Transverse colon (tissue), 4 donors: ENCODE results near the gene LILRB4. TPM values are rescaled to one million over a fixed set of nuclear protein-coding genes. Genes with fewer than 3 reads are reported as not detected.
"Not testable (repeated sequence)": the region's sequence is repeated elsewhere in the genome, so short reads cannot be mapped to it uniquely, and the experiment has no call there.

ENCODE experiments used
- DNase-seq: peaks from one replicate; pipeline ENCODE4 v3.0.0-alpha.2; 2019
- H3K27ac ChIP-seq, 4 donors: fragments of 200-600 bp; sonication (generic); 2 replicates each; pipeline ENCODE4 v1.5.1; 2016 to 2018; ENCODE audit warnings: inconsistent platforms in 4 of 4
- H3K27me3 ChIP-seq: fragments of 200-600 bp; sonication (generic); 2 replicates; pipeline ENCODE4 v1.5.1; 2017; ENCODE audit warnings: inconsistent platforms
- H3K36me3 ChIP-seq, 4 donors: fragments of 200-600 bp; sonication (generic); 2 replicates each; pipeline ENCODE4 v1.5.1; 2017 to 2019; ENCODE audit warnings: inconsistent platforms in 4 of 4
- H3K4me1 ChIP-seq, 4 donors: fragments of 200-600 bp; sonication (generic); 2 replicates each; pipeline ENCODE4 v1.5.1; 2017 to 2020; ENCODE audit warnings: inconsistent platforms in 4 of 4
- H3K4me3 ChIP-seq, 4 donors: fragments of 200-600 bp; sonication (generic); 1 replicate in 1 of 4; 2 replicates in 3 of 4; pipeline versions ENCODE4 v1.5.1 to v1.6.1; 2017 to 2019; ENCODE audit warnings: inconsistent platforms in 4 of 4
- H3K9me3 ChIP-seq, 2 donors: fragments of 200-600 bp; sonication (generic); 2 replicates each; pipeline ENCODE4 v1.5.1; 2017 to 2019; ENCODE audit warnings: inconsistent platforms in 2 of 2
- CTCF ChIP-seq, 5 experiments: fragments of 200-600 bp in 3 of 5; fragments of 450-650 bp in 2 of 5; sonication (generic) in 3 of 5; IDR thresholded peaks; 1 replicate in 2 of 5; 2 replicates in 3 of 5; pipeline ENCODE4 v1.5.1; 2016 to 2017; ENCODE audit warnings: antibody characterized with exemption in 5 of 5, inconsistent platforms in 3 of 5, mild to moderate bottlenecking in 2 of 5, moderate library complexity in 1 of 5
- EP300 ChIP-seq: sonication (generic); formaldehyde crosslinking; IDR thresholded peaks from one replicate; pipeline ENCODE4 v1.6.1; 2017; ENCODE audit warnings: antibody characterized with exemption, low read depth
- POLR2A ChIP-seq: fragments of 450-650 bp; IDR thresholded peaks from one replicate; pipeline ENCODE4 v1.6.1; 2016; ENCODE audit warnings: antibody characterized with exemption, mild to moderate bottlenecking, moderate library complexity
- POLR2AphosphoS5 ChIP-seq, 3 donors: sonication (generic); formaldehyde crosslinking; IDR thresholded peaks; one replicate each; pipeline ENCODE4 v1.6.1; 2016; ENCODE audit warnings: antibody characterized with exemption in 3 of 3
- WGBS, 2 donors: methylation state at CpG; one replicate each; pipeline ENCODE4 v1.1.5; 2018; ENCODE audit warnings: low coverage in 1 of 2; 5-methylcytosine and 5-hydroxymethylcytosine counted together
- in situ Hi-C, 4 donors: fragments of 200-750 bp; cut with MboI; loops; one replicate each; pipeline versions ENCODE4 v1.15.0 to v1.15.1; 2017; ENCODE audit warnings: low sequenced_read_pairs in 3 of 4, low pct_ligation_motif_present in 1 of 4, low pct_unique_long_range_greater_than_20kb in 1 of 4
- intact Hi-C: fragments of 100-400 bp; cut with DNase I; formaldehyde crosslinking; loops from one replicate; pipeline ENCODE4 v1.15.1; 2023; ENCODE audit warnings: low total_unique reads
- total RNA-seq, 4 donors: library from RNA; depleted of rRNA; stranded (reverse); fragments of >200 nt; gene quantifications; one replicate each; pipeline ENCODE4 v1.1.0, GENCODE V29; 2016

Gene LILRB4
- total RNA-seq, 4 donors from 2014 or later, result 1.8 to 47.1 (median 4.0) TPM; not detected in 1

GRCh38 chr19:54620464-54620863 lies 42.3 kb upstream of the LILRB4 start:
- no peak for DNase-seq
- in situ Hi-C loops, result no loop called here
- Histone ChIP-seq H3K36me3 (no peaks in the 10 kb centered on the region), H3K4me1 (no peaks in the 10 kb centered on the region), H3K9me3 (no peaks in the 10 kb centered on the region), H3K27ac (no peak overlapping the region), H3K27me3 (no peaks in the 10 kb centered on the region), H3K4me3 (no peak overlapping the region)
- TF ChIP-seq EP300 (no peak), POLR2AphosphoS5 (IDR thresholded peaks at IDR 0.05) (no peak), CTCF (IDR thresholded peaks at IDR 0.05) (no peak), POLR2A (no peak)
- intact Hi-C loops, result no loop called here
- 38 to 55% methylated on average over 4 of the region's 4 CpGs for WGBS, 2 donors

GRCh38 chr19:54622431-54622830 lies 40.4 kb upstream of the LILRB4 start:
- Histone ChIP-seq H3K9me3 (no peaks in the 10 kb centered on the region), H3K4me1 (no peaks in the 10 kb centered on the region), H3K36me3 (no peaks in the 10 kb centered on the region), H3K27me3 (no peaks in the 10 kb centered on the region), H3K27ac (no peak overlapping the region), H3K4me3 (no peak overlapping the region)
- TF ChIP-seq CTCF (IDR thresholded peaks at IDR 0.05) (no peak), POLR2A (no peak), POLR2AphosphoS5 (IDR thresholded peaks at IDR 0.05) (no peak), EP300 (no peak)
- intact Hi-C loops (no loop called here), in situ Hi-C loops (no loop called here)
- WGBS, 2 donors, result 60% methylated on average over 4 of the region's 4 CpGs
- DNase-seq, result no peak

- H3K4me1 ChIP-seq, intact Hi-C loops, H3K9me3 ChIP-seq, H3K36me3 ChIP-seq, H3K27me3 ChIP-seq, DNase-seq, H3K4me3 ChIP-seq, in situ Hi-C loops: not testable (repeated sequence)
- H3K27ac ChIP-seq, result peak overlapping the region in 1 of 4 donors; percentile 55
- whole genome bisulfite sequencing, 2 donors, result 67% methylated on average over 6 of the region's 10 CpGs; no CpG with 5 or more reads in 1 of the 2 donors
These were observed 38.6 kb upstream of the LILRB4 start for GRCh38 chr19:54624234-54624633.

GRCh38 chr19:54624934-54625730 lies 37.7 kb upstream of the LILRB4 start:
- H3K4me3 ChIP-seq, intact Hi-C loops, H3K9me3 ChIP-seq, in situ Hi-C loops, H3K36me3 ChIP-seq, H3K27me3 ChIP-seq, H3K4me1 ChIP-seq: not testable (repeated sequence)
- peak overlapping the region in 1 of 4 donors; percentile 55 for H3K27ac ChIP-seq
- WGBS, 2 donors, result 70 to 83% methylated on average over 6 to 9 of the region's 15 CpGs
- peak; percentile 40 for DNase-seq

GRCh38 chr19:54626757-54627156 lies 36.0 kb upstream of the LILRB4 start:
- H3K9me3 ChIP-seq, result no peaks in the 10 kb centered on the region
- H3K27me3 ChIP-seq, result no peaks in the 10 kb centered on the region
- no peaks in the 10 kb centered on the region for H3K4me1 ChIP-seq
- intact Hi-C loops (no loop called here), in situ Hi-C loops (no loop called here)
- TF ChIP-seq POLR2A (no peak), EP300 (no peak), CTCF (IDR thresholded peaks at IDR 0.05) (no peak), POLR2AphosphoS5 (IDR thresholded peaks at IDR 0.05) (no peak)
- H3K36me3 ChIP-seq, result no peaks in the 10 kb centered on the region
- no peak overlapping the region for H3K27ac ChIP-seq
- 73 to 100% methylated on average over 1 to 8 of the region's 8 CpGs for WGBS, 2 donors
- no peak overlapping the region for H3K4me3 ChIP-seq
- no peak for DNase-seq

GRCh38 chr19:54627912-54628311 lies 34.9 kb upstream of the LILRB4 start:
- WGBS, 2 donors, result 20 to 54% methylated on average over 3 to 4 of the region's 4 CpGs
- H3K27me3 ChIP-seq, H3K36me3 ChIP-seq, H3K4me1 ChIP-seq, H3K4me3 ChIP-seq, intact Hi-C loops, H3K27ac ChIP-seq, H3K9me3 ChIP-seq, DNase-seq, in situ Hi-C loops: not testable (repeated sequence)

GRCh38 chr19:54630262-54630661 lies 32.5 kb upstream of the LILRB4 start, which contains the start of gene LILRB1:
Gene LILRB1 (plus strand): TSS chr19:54630484. CDS start chr19:54631074, 590 bp downstream.
- H3K4me3 ChIP-seq, in situ Hi-C loops: not testable (repeated sequence)
- 59 to 61% methylated on average over 8 to 9 of the region's 9 CpGs for WGBS, 2 donors

More at GRCh38 chr19:54630262-54630661, 32.5 kb upstream of the LILRB4 start, which contains the start of gene LILRB1:
- H3K27me3 ChIP-seq, DNase-seq, H3K9me3 ChIP-seq, H3K4me1 ChIP-seq, intact Hi-C loops, H3K36me3 ChIP-seq: not testable (repeated sequence)
- peak within 1 kb of the TSS in 1 of 4 donors; percentile 3 for H3K27ac ChIP-seq
